Dedifferentiated amniotic fluid mesenchymal stem cell (primary cell): ENCODE results near the gene CPTP.
A peak's percentile ranks its signal among the peaks of the same experiment; 100 is the strongest.
"Not testable (repeated sequence)": the region's sequence is repeated elsewhere in the genome, so short reads cannot be mapped to it uniquely, and the experiment has no call there.

ENCODE experiments used
- DNase-seq: peaks from one replicate; pipeline ENCODE4 v3.0.0-alpha.2; 2016; ENCODE audit errors: extremely low spot score

Gene CPTP

DNA sequence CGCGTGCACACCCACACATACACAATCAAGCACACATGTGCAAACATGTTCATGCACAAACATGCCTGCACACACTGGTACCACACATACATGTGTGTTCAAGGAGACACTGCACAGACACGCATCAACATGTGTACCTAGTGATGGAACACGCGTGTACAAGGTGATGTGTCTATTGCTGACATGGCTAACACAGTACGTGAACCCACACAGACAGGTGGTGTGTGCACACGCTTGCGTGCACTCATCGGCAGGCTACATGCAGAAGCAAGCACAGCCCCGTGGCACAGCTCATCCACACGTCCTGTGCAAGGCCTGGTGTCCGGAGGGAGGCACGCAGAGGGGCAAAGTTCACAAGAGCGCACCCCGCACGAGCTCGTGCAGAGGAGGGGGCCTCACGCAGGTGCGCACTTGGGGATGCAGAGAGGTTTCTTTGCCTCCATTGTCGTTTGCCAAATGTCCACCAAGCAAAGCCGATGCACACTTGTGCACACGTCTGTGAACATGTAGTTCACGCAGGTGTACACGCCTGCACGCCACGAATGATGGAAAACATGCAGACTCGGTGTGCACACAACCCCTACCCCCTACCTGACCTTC lies 17.8 kb upstream of the CPTP start:
- DNase-seq = no peak

DNA sequence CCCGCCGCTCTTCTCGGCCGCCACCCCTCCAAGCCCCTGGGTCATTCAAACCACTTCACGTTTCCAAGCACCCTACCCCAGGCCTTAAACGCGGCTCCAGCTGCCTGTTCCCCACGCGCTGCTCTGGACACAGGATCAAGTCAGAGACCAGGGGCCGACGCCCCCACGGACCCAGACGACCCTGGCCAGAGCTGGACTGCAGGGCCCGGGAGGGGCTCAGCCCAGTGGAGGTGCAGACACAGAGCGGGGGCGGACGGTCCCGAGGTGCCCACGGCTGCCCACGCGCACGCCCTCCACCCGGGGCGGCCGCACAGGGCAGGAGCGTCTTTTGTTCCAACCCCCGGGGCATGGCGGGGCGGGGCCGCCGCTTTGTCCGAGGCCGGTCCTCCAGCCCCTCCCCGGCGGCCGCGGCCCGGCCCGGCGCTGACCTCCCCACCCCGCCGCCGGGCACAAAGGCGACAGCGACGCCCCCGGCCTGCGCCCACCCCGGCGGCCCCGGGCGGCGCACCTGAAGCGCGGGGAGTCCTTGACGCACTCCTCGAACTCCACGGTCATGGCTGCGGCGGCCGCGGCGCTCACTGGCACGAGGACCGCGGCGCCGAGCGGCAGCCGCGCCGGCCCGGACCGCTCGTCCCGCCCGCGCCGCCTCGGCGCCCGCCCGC lies 17.2 kb upstream of the CPTP start:
- no peak for DNase-seq

GRCh38 chr1:1307923-1308755 lies 16.5 kb upstream of the CPTP start, which contains the start of the genes ACAP3 and PUSL1:
Gene ACAP3 (minus strand): TSS chr1:1307930. CDS start chr1:1307815, 115 bp downstream.
Gene PUSL1 (plus strand): TSS chr1:1308597. CDS start chr1:1308644, 47 bp downstream.
- DNase-seq = peak; percentile 88

DNA sequence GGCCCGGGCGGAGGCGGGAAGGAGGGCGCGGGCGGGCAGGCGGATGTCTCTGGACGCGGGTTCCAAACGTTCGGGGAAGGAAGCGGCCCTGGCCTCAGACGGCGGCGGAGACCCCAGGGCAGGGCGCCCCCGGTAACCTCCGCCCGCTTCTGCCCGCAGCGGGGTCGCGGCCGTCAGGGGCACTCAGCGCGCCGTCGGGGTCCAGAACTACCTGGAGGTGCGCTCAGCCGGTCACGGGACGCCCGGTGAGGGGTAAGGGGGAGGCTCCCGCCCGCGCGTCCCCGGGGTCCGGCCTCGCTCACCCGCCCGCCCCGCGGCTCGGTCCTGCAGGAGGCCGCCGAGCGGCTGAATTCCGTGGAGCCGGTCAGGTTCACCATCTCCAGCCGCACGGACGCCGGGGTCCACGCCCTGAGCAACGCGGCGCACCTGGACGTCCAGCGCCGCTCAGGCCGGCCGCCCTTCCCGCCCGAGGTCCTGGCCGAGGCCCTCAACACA lies 15.8 kb upstream of the CPTP start:
- no peak for DNase-seq

- DNase-seq = no peak
Observed at GRCh38 chr1:1309251-1310108, 15.1 kb upstream of the CPTP start.

DNA sequence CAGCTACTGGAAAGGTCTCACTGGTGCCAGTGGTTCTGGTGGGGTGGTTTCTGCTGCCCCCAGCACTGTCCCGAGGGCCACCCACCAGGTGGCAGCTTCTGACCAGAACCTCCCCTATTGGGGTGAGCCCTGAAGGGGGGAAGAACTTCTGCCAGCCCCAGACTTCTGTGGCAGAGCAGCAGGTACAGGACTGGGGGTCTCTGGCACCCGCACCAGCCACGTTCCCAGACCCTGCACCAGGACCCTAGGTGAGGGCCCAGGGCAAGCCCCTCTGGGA lies 14.6 kb upstream of the CPTP start:
- DNase-seq = no peak

- no peak for DNase-seq
Observed at GRCh38 chr1:1310476-1311053, 14.0 kb upstream of the CPTP start.

GRCh38 chr1:1311107-1312104 lies 13.2 kb upstream of the CPTP start:
- DNase-seq = no peak

GRCh38 chr1:1312450-1313314 lies 11.9 kb upstream of the CPTP start:
- DNase-seq = no peak

GRCh38 chr1:1313500-1314236 lies 10.9 kb upstream of the CPTP start:
- no peak for DNase-seq

DNA sequence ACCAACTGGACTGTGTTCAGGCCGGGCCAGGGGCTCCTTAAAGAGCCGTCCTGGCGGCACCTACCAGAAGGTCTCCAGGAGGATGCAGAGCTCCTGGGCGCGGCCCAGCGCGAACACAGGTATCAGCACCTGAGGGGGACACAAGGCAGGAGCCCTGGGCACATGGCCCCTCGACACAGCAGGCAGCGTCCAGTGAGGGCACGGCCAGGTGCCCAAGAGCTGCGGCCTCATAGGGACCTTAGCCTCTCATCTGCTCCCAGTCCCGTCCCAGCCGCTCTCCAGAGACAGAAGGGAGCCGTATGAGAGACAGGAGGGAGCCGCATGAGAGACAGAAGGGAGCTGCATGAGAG lies 10.4 kb upstream of the CPTP start:
- DNase-seq = no peak

- no peak for DNase-seq
Observed at GRCh38 chr1:1314678-1315335, 9.8 kb upstream of the CPTP start.

- DNase-seq = no peak
Observed at GRCh38 chr1:1315435-1315954, 9.1 kb upstream of the CPTP start.

- not testable (repeated sequence) for DNase-seq
Observed at GRCh38 chr1:1316199-1316598, 8.4 kb upstream of the CPTP start.

GRCh38 chr1:1317420-1317819 lies 7.2 kb upstream of the CPTP start:
- DNase-seq = no peak

DNA sequence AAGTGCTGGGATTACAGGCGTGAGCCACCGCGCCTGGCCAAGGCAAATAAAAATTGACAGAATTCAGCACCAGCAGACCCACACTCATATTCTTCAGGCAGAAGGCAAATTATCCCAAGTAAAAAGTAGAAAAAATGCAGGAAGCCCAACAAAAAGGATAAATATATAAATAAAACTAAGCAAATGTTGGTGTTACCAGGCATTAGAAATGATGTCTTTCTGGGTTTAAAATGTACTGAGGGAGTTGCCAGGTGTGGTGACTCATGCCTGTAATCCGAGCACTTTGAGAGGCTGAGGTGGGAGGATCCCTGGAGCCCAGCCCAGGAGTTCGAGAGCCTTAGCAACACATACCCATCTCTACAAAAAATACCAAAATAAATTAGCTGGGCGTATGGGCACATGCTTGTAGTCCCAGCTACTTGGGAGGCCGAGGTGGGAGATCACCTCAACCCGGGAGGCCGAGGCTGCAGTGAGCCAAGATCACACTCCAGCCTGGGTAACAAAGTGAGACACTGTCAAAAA lies 6.4 kb upstream of the CPTP start:
- DNase-seq = peak; percentile 91

DNA sequence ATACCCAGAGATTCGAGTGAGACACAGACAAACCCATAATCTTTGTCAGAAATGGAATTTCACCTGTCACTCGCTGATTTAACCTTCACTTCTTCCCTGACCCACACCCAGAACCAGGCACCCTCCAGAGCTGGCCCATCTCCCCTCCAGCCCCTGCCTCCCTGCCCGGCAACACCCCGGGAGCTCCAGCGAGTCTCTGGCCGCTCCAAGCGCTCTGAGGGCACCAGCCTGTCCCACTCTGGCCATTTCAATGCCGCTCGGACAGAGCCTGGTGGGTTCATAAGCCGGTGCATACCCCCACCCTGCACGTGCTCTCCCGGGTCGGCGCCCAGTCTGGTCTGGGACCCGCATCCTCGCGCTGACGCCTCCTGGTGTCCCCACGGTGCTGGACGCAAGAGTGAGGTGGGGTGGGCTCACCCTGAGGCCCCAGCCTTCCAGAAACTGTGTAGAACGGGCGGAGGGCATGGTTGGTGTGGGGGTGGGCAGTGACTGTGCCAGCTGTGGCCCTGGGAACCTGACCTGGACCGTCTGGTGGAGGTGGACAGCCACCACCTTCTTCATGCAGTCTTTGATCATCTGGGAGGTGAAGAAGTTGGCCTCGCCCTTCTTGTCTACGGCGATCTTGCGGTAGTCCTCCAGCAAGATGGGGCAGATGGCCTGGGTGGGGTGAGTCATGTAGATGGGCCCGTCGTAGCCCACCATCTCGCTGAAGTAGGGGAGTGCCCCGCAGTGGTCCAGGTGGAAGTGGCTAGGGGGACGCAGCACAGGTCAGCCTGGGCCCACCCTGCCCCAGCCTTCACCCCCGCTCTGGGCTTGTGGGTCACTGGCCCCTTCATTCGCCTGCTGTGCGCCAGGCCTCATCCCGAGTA lies 5.6 kb upstream of the CPTP start:
- no peak for DNase-seq
